Measurements from ENCODE around the gene USP3.

The USP3 gene

DNA sequence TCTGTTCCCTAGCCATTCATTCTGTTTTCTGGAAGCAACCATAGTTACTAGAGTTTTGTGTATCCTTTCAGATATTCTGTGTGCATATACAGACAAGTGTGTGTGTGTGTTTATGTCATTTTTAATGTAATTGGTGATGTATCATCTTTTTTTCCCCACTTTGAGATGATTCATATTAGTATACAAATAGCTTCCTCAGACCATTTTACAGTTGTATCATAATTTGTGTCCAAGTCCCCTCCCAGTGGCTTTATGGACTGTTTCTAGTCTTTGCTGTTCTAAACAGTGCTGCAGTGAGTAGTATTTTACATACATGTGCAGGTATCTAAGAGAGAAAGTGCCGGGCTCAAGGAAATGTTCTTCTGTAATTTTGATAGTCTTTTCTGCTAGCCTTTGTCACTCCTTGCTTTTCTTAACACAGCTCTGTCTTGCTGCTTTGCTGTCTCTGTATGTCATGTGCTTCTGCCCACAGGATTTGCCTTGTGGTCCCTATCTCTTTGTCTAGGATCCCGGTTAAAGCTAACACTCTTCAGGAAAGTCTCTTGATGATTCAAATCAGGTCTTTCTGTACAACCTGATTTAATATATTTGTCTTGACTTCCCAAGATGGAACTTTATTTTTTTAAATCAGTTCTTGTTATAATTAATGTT lies 61.3 kb downstream of the USP3 start:
- Histone ChIP-seq H3K4me2 (ENCODE audit: low read length) (no peak overlapping the region), H3F3A (ENCODE audit: control insufficient read depth, insufficient read depth) (peaks cover 13% of the 10 kb centered on the region; the same call in 1 of the 2 replicates), H3K27me3 (ENCODE audit: control insufficient read depth, low read length) (no peaks in the 10 kb centered on the region), H3K4me1 (ENCODE audit: control insufficient read depth, low read length) (no peaks in the 10 kb centered on the region), H3K27ac (ENCODE audit: low read depth, low read length) (no peak overlapping the region), H4K20me1 (ENCODE audit: control insufficient read depth, insufficient read depth, low read depth, low read length) (no peaks in the 10 kb centered on the region), H3K9me2 (replicated peaks; ENCODE audit: control insufficient read depth, low read length) (no peaks in the 10 kb centered on the region), H3K79me2 (ENCODE audit: control insufficient read depth, low read length) (no peaks in the 10 kb centered on the region), H3K4me3 (ENCODE audit: low read length) (no peak overlapping the region), H3K9me3 (ENCODE audit: control insufficient read depth, insufficient read depth, low read length) (no peaks in the 10 kb centered on the region), H3K36me3 (ENCODE audit: control insufficient read depth, low read length) (peaks cover 56% of the 10 kb centered on the region)
- no peak for TF ChIP-seq EZH2phosphoT487 (IDR thresholded peaks at IDR 0.05; ENCODE audit: borderline replicate concordance, low read length)
- no peak for TF ChIP-seq CTCF (IDR thresholded peaks at IDR 0.05; ENCODE audit: low read depth, low read length, poor library complexity, severe bottlenecking)

DNA sequence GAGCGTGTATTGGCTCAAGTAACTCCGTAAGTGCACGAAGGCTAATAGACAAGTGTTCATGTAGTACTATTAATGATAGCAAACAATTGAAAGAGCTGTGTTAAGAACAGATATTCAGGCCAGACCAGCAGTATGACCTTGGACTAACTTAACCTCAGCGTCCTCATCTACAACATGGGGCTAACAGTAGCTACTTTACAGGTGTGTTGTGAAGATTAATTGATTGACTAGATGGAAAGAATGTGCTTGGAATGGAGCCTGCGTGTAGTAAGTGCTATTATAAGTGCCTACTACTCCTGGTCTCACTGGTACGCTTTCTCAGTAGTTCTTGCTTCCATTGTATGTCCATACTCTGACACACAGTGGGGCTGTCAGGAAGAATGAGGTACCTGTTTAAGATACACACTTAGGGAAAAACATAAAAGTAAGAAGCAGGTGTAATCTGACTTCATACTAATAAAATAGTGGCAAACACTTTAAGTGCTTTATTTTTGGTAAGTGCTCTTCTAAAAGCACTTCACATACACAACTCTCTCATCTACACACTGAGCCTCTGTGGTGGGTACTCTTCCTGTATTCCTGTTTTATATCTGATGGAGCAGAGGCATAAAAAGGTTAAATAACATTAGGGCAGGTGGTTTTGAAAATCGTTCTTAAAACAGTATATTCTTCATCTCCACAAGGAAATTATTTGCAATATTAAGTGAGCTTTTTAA lies 68.5 kb downstream of the USP3 start:
- Histone ChIP-seq H3K4me2 (ENCODE audit: low read length) (no peak overlapping the region), H3K4me3 (ENCODE audit: low read length) (no peak overlapping the region), H3K27ac (ENCODE audit: low read depth, low read length) (no peak overlapping the region), H3K9me2 (replicated peaks; ENCODE audit: control insufficient read depth, low read length) (no peaks in the 10 kb centered on the region), H3K27me3 (ENCODE audit: control insufficient read depth, low read length) (no peaks in the 10 kb centered on the region), H3K4me1 (ENCODE audit: control insufficient read depth, low read length) (no peaks in the 10 kb centered on the region), H3F3A (ENCODE audit: control insufficient read depth, insufficient read depth) (no peaks in the 10 kb centered on the region), H3K36me3 (ENCODE audit: control insufficient read depth, low read length) (peaks cover 56% of the 10 kb centered on the region), H4K20me1 (ENCODE audit: control insufficient read depth, insufficient read depth, low read depth, low read length) (no peaks in the 10 kb centered on the region), H3K9me3 (ENCODE audit: control insufficient read depth, insufficient read depth, low read length) (no peaks in the 10 kb centered on the region), H3K79me2 (ENCODE audit: control insufficient read depth, low read length) (no peaks in the 10 kb centered on the region)
- no peak for TF ChIP-seq EZH2phosphoT487 (IDR thresholded peaks at IDR 0.05; ENCODE audit: borderline replicate concordance, low read length)
- no peak for TF ChIP-seq CTCF (IDR thresholded peaks at IDR 0.05; ENCODE audit: low read depth, low read length, poor library complexity, severe bottlenecking)

GRCh38 chr15:63573533-63573932 lies 69.1 kb downstream of the USP3 start:
- no peaks in the 10 kb centered on the region for H3K9me3 ChIP-seq (ENCODE audit: control insufficient read depth, insufficient read depth, low read length)
- no peak overlapping the region for H3K4me2 ChIP-seq (ENCODE audit: low read length)
- H3K79me2 ChIP-seq (ENCODE audit: control insufficient read depth, low read length), result no peaks in the 10 kb centered on the region
- no peaks in the 10 kb centered on the region for H3K9me2 ChIP-seq (replicated peaks; ENCODE audit: control insufficient read depth, low read length)
- H3K4me3 ChIP-seq (ENCODE audit: low read length), result no peak overlapping the region
- no peak overlapping the region for H3K27ac ChIP-seq (ENCODE audit: low read depth, low read length)
- 0 out of 2 replicates have a peak, but pooled peaks cover under 1% of the 10 kb centered on the region for H3F3A ChIP-seq (ENCODE audit: control insufficient read depth, insufficient read depth)
- no peaks in the 10 kb centered on the region for H3K27me3 ChIP-seq (ENCODE audit: control insufficient read depth, low read length)
- no peak for TF ChIP-seq EZH2phosphoT487 (IDR thresholded peaks at IDR 0.05; ENCODE audit: borderline replicate concordance, low read length)
- no peak for TF ChIP-seq CTCF (IDR thresholded peaks at IDR 0.05; ENCODE audit: low read depth, low read length, poor library complexity, severe bottlenecking)
- no peaks in the 10 kb centered on the region for H3K4me1 ChIP-seq (ENCODE audit: control insufficient read depth, low read length)
- H4K20me1 ChIP-seq (ENCODE audit: control insufficient read depth, insufficient read depth, low read depth, low read length), result no peaks in the 10 kb centered on the region
- peaks cover 56% of the 10 kb centered on the region for H3K36me3 ChIP-seq (ENCODE audit: control insufficient read depth, low read length)

All from DOHH2 (cell line).